ENCODE data around the gene PLSCR4.
"Not testable (repeated sequence)": the region's sequence is repeated elsewhere in the genome, so short reads cannot be mapped to it uniquely, and the experiment has no call there.

Gene PLSCR4, protein sequence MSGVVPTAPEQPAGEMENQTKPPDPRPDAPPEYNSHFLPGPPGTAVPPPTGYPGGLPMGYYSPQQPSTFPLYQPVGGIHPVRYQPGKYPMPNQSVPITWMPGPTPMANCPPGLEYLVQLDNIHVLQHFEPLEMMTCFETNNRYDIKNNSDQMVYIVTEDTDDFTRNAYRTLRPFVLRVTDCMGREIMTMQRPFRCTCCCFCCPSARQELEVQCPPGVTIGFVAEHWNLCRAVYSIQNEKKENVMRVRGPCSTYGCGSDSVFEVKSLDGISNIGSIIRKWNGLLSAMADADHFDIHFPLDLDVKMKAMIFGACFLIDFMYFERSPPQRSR

GRCh38 chr3:146250449-146251382, at the start of gene PLSCR4:
TSS of gene PLSCR4 (minus strand) at chr3:146251105. CDS start at chr3:146222071, 29,034 bp downstream.
- DNase-seq: peak; percentile 1

DNA sequence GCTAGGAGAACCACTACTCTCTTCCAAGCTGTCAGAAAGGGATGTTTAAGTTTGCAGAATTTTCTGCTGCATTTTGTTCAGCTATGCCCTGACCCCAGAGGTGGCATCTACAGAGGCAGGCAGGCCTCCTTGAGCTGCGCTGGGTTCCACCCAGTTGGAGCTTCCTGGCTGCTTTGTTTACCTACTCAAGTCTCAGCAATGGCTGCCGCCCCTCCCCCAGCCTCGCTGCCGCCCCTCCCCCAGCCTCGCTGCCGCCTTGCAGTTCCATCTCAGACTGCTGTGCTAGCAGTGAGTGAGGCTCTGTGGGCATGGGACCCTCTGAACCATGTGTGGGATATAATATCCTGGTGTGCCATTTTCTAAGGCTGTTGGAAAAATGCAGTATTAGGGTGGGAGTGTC, 42.5 kb upstream of the PLSCR4 start:
- not testable (repeated sequence) for DNase-seq

DNA sequence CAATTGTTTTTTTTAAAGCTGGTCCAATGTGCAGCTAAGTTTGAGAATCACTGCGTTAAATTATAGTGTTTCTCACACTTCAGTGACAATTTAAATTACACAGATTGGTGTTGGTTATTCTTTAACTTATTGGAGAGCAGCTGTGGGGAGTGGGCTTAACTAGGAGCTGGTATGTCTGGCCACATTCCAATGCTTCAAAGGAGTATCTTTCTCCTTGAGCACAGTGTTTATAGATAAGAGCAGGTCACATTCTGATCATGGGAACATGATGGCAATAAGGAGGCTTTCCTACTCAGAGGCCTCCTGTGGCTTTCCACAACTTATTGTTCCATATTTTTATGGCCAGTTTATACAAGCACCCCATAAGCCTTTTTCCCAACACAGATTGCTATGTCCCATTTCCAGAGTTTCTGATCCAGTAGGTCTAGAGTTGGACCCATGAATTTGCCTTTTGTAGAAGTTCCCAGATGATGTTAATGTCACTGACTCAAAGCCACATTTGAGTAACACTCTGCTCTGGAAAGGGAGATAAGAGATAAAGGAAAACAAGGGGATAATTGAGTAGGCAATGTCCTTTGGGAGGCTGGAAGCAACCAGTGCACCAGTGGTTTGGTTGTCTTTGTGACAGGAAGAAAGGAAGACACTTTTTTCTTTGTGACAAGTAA, 33.0 kb upstream of the PLSCR4 start:
- no peak for DNase-seq

DNA sequence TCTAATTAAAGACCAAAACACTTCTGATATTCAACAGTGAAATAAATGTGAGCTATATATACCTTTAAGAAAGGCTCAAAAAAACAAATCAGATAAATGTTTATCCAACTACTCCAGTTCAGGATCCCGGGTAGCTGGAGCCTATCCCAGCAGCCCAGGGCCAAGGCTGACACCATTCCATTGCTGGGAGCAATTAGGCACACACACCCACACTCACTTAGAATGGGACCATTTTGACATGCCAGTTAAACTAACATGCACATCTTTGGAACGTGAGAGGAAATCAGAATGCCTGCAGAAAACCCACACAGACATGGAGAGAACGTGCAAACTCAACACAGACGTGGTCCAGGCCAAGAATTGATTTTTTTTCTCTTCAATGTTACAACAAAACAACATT, 30.0 kb upstream of the PLSCR4 start:
- no peak for DNase-seq

- DNase-seq: no peak
Measured at GRCh38 chr3:146279951-146280350, 29.0 kb upstream of the PLSCR4 start.

GRCh38 chr3:146279013-146279412, 28.1 kb upstream of the PLSCR4 start:
- no peak for DNase-seq

GRCh38 chr3:146277953-146278631, 27.2 kb upstream of the PLSCR4 start:
- DNase-seq: no peak

- DNase-seq: no peak
Measured at GRCh38 chr3:146275476-146275875, 24.6 kb upstream of the PLSCR4 start.

- no peak for DNase-seq
Measured at GRCh38 chr3:146274833-146275232, 23.9 kb upstream of the PLSCR4 start.

GRCh38 chr3:146273721-146274407, 23.0 kb upstream of the PLSCR4 start:
- DNase-seq: no peak

DNA sequence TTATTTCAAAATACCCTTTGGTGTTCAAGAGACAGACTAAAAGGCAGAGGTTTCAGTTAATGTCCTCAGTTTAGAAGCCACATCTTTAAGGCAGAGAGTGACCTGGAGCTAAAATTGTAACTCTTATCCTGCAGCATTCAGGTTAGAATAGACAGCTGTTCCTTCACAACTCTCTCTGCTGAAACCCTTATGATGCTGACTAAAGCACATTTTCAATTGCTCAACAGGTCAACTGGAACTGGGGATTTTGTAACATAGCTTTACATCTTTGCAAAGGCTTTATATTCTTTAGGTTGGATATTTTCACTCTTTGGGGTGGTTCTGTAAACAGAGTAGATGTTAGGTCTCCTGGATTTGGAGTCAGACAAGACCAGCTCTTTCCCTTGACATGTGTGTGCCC, 20.3 kb upstream of the PLSCR4 start:
- no peak for DNase-seq

GRCh38 chr3:146269271-146269670, 18.4 kb upstream of the PLSCR4 start:
- DNase-seq: no peak

GRCh38 chr3:146268535-146269219, 17.8 kb upstream of the PLSCR4 start:
- DNase-seq: no peak

GRCh38 chr3:146265720-146266119, 14.8 kb upstream of the PLSCR4 start:
- no peak for DNase-seq

DNA sequence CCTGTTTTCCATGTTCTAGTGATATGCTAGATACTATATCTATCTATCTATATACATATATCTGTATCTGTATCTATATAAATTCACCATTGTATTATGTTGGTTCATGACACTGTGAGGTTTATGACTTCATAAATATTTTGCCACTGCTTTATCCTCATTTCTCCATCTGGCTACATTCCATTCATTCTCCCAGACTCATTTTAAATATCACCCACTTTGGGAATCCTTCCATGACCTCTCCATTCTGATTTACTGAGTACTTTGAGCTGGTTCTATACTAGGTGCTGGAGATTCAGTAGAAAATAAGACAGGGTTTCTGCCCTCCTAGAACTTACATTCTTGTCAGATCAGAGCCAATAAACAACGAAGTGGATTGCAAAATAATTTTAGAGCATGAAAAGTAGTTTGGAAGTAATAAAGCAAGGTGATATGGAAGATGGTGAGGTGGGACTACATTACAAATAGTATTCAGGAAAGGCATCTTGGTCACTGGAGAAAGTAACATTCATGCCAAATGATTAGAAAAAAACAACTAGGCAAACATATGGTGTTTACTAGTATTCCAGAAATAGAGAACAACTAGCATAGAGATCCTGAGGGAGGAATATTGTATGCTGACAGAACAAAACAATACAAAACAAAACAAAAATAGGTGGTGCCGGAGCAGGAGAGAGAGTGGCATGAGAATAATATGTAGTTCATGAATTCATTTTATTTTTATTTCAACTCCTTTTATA, 11.6 kb upstream of the PLSCR4 start:
- no peak for DNase-seq

DNA sequence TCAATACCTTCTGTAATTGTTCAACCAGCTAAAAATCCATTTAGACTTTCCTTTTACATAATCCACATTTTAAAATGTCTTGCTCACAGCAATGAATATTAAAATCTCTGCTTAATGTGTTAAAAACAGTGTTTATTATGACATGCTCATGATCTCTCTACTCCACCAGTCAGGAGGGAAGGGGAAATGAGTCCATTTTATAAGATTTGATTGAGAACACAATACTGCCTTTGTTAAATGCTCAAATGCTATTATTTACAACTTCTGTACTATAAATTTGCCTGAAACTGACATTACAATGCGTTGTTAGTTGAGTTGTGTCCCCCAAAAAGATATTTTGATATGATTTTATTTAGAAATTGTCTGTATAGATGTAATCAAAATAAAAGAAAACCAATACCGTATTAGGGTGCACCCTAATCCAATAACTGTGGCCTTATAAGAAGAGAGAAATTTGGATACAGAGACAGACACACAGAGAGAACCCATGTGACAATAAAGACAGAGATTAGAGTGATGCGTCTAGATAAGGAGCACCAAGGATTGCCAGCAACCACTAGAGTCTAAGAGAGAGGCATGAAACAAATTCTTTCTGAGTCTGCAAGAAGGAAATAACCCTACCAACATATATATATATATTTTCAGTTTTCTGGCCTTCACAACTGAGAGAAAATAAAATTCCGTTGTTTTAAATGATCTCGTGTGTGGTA, 9.1 kb upstream of the PLSCR4 start:
- no peak for DNase-seq

DNA sequence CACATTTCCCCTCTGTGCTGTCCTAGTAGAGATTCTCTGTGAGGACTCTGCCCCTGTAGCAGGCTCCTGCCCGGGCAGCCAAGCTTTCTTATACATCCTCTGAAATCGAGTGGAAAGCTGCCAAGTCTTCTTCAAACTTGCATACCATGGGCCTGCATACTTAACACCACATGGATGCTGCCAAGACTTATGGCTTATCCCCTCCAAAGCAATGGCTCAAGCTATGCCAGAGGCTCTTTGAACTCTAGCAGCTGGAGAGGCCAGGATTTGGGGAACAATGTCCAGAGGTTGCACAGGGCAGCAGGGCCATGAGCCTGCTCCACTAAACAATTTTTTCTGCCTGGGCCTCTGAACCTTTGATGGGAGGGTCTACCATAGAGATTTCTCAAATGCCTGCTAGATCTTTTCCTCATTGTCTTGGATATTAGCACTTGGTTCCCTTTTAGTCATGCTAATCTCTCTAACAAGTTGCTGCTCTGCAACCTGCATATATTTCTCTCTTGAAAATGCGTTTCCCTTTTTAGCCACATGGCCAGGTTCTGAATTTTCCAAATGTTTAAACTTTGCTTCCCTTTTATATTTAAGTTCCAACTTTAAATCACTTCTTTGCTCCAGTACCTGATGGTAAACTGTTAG, 6.1 kb upstream of the PLSCR4 start:
- DNase-seq: no peak

- DNase-seq: not testable (repeated sequence)
Measured at GRCh38 chr3:146252445-146252844, 1.5 kb upstream of the PLSCR4 start.

- no peak for DNase-seq
Measured at GRCh38 chr3:146249921-146250320, 984 bp downstream of the PLSCR4 start.

GRCh38 chr3:146247911-146248310, 3.0 kb downstream of the PLSCR4 start:
- no peak for DNase-seq
